ENCODE results near the gene REEP6. TPM values are rescaled to one million over a fixed set of nuclear protein-coding genes. Genes with fewer than 3 reads are reported as not detected.

REEP6 gene
- total RNA-seq, 1 donor from 2014 or later, result 4.8 TPM

GRCh38 chr19:1487576-1488281 is 3.3 kb upstream of the REEP6 start:
- Mint-ChIP-seq H3K9me3 (no peaks in the 10 kb centered on the region), H3K27me3 (ENCODE audit: insufficient read depth, low read depth) (peaks cover 2% of the 10 kb centered on the region), H3K4me1 (peaks cover 13% of the 10 kb centered on the region), H3K36me3 (no peaks in the 10 kb centered on the region), H3K4me3 (no peak overlapping the region), H3K27ac (no peak overlapping the region)
- Histone ChIP-seq H3K4me2 (no peak overlapping the region), H3K4me3 (no peak overlapping the region), H3K36me3 (no peaks in the 10 kb centered on the region), H3K9me3 (ENCODE audit: low read depth) (no peaks in the 10 kb centered on the region), H4K20me1 (ENCODE audit: low read depth) (peaks cover 6% of the 10 kb centered on the region), H3K79me2 (ENCODE audit: low read depth) (no peaks in the 10 kb centered on the region), H2AFZ (replicated peaks) (no peak overlapping the region), H3K4me1 (peaks cover 12% of the 10 kb centered on the region), H3K9ac (no peak overlapping the region), H3K27me3 (peaks cover 17% of the 10 kb centered on the region), H3K27ac (no peak overlapping the region), H3F3A (ENCODE audit: low read depth) (peaks cover 4% of the 10 kb centered on the region)
- DNase-seq (ENCODE audit: low spot score), result no peak
- TF ChIP-seq CTCF (IDR thresholded peaks at IDR 0.05) (no peak), EZH2 (IDR thresholded peaks at IDR 0.05) (no peak), EZH2phosphoT487 (IDR thresholded peaks at IDR 0.05) (no peak)

- no peak overlapping the region for H3K4me2 ChIP-seq
- no peak for DNase-seq (ENCODE audit: low spot score)
- H4K20me1 ChIP-seq (ENCODE audit: low read depth), result peaks cover 9% of the 10 kb centered on the region
- H3K4me3 ChIP-seq, result no peak overlapping the region
- H3K27ac Mint-ChIP-seq, result no peak overlapping the region
- H3K27me3 Mint-ChIP-seq (ENCODE audit: insufficient read depth, low read depth), result peaks cover 4% of the 10 kb centered on the region
- peaks cover 4% of the 10 kb centered on the region for H3F3A ChIP-seq (ENCODE audit: low read depth)
- H2AFZ ChIP-seq (replicated peaks), result no peak overlapping the region
- no peak overlapping the region for H3K4me3 Mint-ChIP-seq
- no peaks in the 10 kb centered on the region for H3K79me2 ChIP-seq (ENCODE audit: low read depth)
- no peaks in the 10 kb centered on the region for H3K36me3 ChIP-seq
- H3K9ac ChIP-seq, result no peak overlapping the region
- TF ChIP-seq EZH2phosphoT487 (IDR thresholded peaks at IDR 0.05) (no peak), CTCF (IDR thresholded peaks at IDR 0.05) (no peak), EZH2 (IDR thresholded peaks at IDR 0.05) (no peak)
- H3K4me1 Mint-ChIP-seq, result peaks cover 17% of the 10 kb centered on the region
- no peaks in the 10 kb centered on the region for H3K36me3 Mint-ChIP-seq
- no peak overlapping the region for H3K27ac ChIP-seq
- H3K27me3 ChIP-seq, result peaks cover 23% of the 10 kb centered on the region
- peaks cover 12% of the 10 kb centered on the region for H3K4me1 ChIP-seq
- H3K9me3 Mint-ChIP-seq, result no peaks in the 10 kb centered on the region
- H3K9me3 ChIP-seq (ENCODE audit: low read depth), result no peaks in the 10 kb centered on the region
These were observed 2.7 kb upstream of the REEP6 start for GRCh38 chr19:1488282-1488601.

- Histone ChIP-seq H3K4me1 (peaks cover 12% of the 10 kb centered on the region), H3K4me2 (peak overlapping the region; percentile 81), H3K27ac (no peak overlapping the region), H3K79me2 (ENCODE audit: low read depth) (no peaks in the 10 kb centered on the region), H3K9me3 (ENCODE audit: low read depth) (no peaks in the 10 kb centered on the region), H3K27me3 (peaks cover 36% of the 10 kb centered on the region), H2AFZ (replicated peaks) (peak overlapping the region; percentile 85), H4K20me1 (ENCODE audit: low read depth) (peaks cover 9% of the 10 kb centered on the region), H3K9ac (no peak overlapping the region), H3K4me3 (peak overlapping the region; percentile 64), H3K36me3 (no peaks in the 10 kb centered on the region), H3F3A (ENCODE audit: low read depth) (peaks cover 7% of the 10 kb centered on the region)
- Mint-ChIP-seq H3K36me3 (no peaks in the 10 kb centered on the region), H3K27ac (peak overlapping the region; percentile 81), H3K9me3 (no peaks in the 10 kb centered on the region), H3K27me3 (ENCODE audit: insufficient read depth, low read depth) (peaks cover 9% of the 10 kb centered on the region), H3K4me3 (peak overlapping the region; percentile 82), H3K4me1 (peaks cover 17% of the 10 kb centered on the region)
- TF ChIP-seq EZH2 (IDR thresholded peaks at IDR 0.05) (no peak), CTCF (IDR thresholded peaks at IDR 0.05) (no peak), EZH2phosphoT487 (IDR thresholded peaks at IDR 0.05) (no peak)
- DNase-seq (ENCODE audit: low spot score), result no peak
These were observed 1.3 kb upstream of the REEP6 start for GRCh38 chr19:1489463-1490310.
